HCT116 (cell line): ENCODE data around the gene TAS2R60.

Experiments
- CBX3 ChIP-seq: IDR thresholded peaks from 2 replicates; pipeline ENCODE4 v1.6.1; 2012; ENCODE audit warnings: low read depth
- CEBPB ChIP-seq: IDR thresholded peaks from 2 replicates; pipeline ENCODE4 v1.6.1; 2012; ENCODE audit warnings: low read depth
- CTCF ChIP-seq, 3 experiments: fragments of 200-600 bp in 1 of 3; sonication (generic) in 1 of 3; IDR thresholded peaks in 2 of 3; conservative IDR thresholded peaks in 1 of 3; 2 replicates each; pipeline ENCODE4 v1.5.1; 2012 to 2017; ENCODE audit warnings: low read depth in 2 of 3, low read length in 2 of 3, antibody characterized with exemption in 1 of 3, borderline replicate concordance in 1 of 3, control low read depth in 1 of 3, mild to moderate bottlenecking in 1 of 3, mixed read lengths in 1 of 3, mixed run types in 1 of 3, moderate library complexity in 1 of 3; ENCODE audit not compliant: insufficient read depth in 1 of 3
- EGR1 ChIP-seq: IDR thresholded peaks from 2 replicates; pipeline ENCODE4 v1.6.1; 2012; ENCODE audit warnings: low read depth
- EZH2 ChIP-seq: fragments of 200-600 bp; sonication (generic); IDR thresholded peaks from 2 replicates; pipeline ENCODE4 v1.6.1; 2017; ENCODE audit warnings: antibody characterized with exemption, mixed run types
- EZH2phosphoT487 ChIP-seq: fragments of 200-600 bp; IDR thresholded peaks from 2 replicates; pipeline ENCODE4 v1.6.1; 2018; ENCODE audit warnings: antibody characterized with exemption, borderline replicate concordance
- POLR2A ChIP-seq: IDR thresholded peaks from 2 replicates; pipeline ENCODE4 v1.7.0; 2011; ENCODE audit warnings: borderline replicate concordance; ENCODE audit not compliant: insufficient read depth, insufficient read length; ENCODE audit errors: extremely low read depth
- REST ChIP-seq: IDR thresholded peaks from 2 replicates; pipeline ENCODE4 v1.6.1; 2012; ENCODE audit warnings: low read depth
- SIN3A ChIP-seq: IDR thresholded peaks from 2 replicates; pipeline ENCODE4 v1.6.1; 2012; ENCODE audit warnings: low read depth
- SP1 ChIP-seq: IDR thresholded peaks from 2 replicates; pipeline ENCODE4 v1.6.1; 2012; ENCODE audit warnings: low read depth
- YY1 ChIP-seq: IDR thresholded peaks from 2 replicates; pipeline ENCODE4 v1.6.1; 2011; ENCODE audit warnings: low read length, low read depth, moderate library complexity, mild to moderate bottlenecking; ENCODE audit not compliant: insufficient replicate concordance; ENCODE audit errors: extremely low read depth
- ZFX ChIP-seq: fragments of 450-650 bp; IDR thresholded peaks from 2 replicates; pipeline ENCODE4 v1.6.1; 2017

- no peak for TF ChIP-seq EGR1
- no peak for TF ChIP-seq SP1
- no peak for TF ChIP-seq ZFX
- no peak for TF ChIP-seq CTCF (IDR thresholded peaks at IDR 0.05 in 2 of 3, conservative IDR thresholded peaks at IDR 0.05 in 1 of 3; ENCODE audit: borderline replicate concordance in 1 of 3, insufficient read depth in 1 of 3, low read depth in 2 of 3, low read length in 2 of 3)
- no peak for TF ChIP-seq EZH2
- TF ChIP-seq REST: no peak
- TF ChIP-seq CBX3: no peak
- TF ChIP-seq EZH2phosphoT487: no peak
- TF ChIP-seq YY1: no peak
- TF ChIP-seq CEBPB: no peak
- no peak for TF ChIP-seq SIN3A
- TF ChIP-seq POLR2A: no peak
These were observed 12.7 kb downstream of the TAS2R60 start for GRCh38 chr7:143455942-143456341.
